IPS-18a (cell line): ENCODE data around the gene RYR1.

Experiments
- H3K27ac ChIP-seq: one replicate; pipeline ENCODE4 v1.5.1; 2013; ENCODE audit warnings: low read length
- H3K27me3 ChIP-seq: one replicate; pipeline ENCODE4 v1.6.1; 2013; ENCODE audit warnings: mild to moderate bottlenecking, low read length; ENCODE audit not compliant: control insufficient read depth, insufficient read depth
- H3K36me3 ChIP-seq: one replicate; pipeline ENCODE4 v1.6.1; 2013; ENCODE audit warnings: low read depth, low read length; ENCODE audit not compliant: control insufficient read depth
- H3K4me1 ChIP-seq: one replicate; pipeline ENCODE4 v1.6.1; 2013; ENCODE audit warnings: low read depth, low read length; ENCODE audit not compliant: control insufficient read depth
- H3K4me3 ChIP-seq: one replicate; pipeline ENCODE4 v1.5.1; 2013; ENCODE audit warnings: low read length
- H3K9ac ChIP-seq: one replicate; pipeline ENCODE4 v1.6.1; 2013; ENCODE audit warnings: mild to moderate bottlenecking, low read length, moderate library complexity
- H3K9me3 ChIP-seq: one replicate; pipeline ENCODE4 v1.6.1; 2013; ENCODE audit warnings: low read depth, low read length; ENCODE audit not compliant: control insufficient read depth

RYR1 gene

DNA sequence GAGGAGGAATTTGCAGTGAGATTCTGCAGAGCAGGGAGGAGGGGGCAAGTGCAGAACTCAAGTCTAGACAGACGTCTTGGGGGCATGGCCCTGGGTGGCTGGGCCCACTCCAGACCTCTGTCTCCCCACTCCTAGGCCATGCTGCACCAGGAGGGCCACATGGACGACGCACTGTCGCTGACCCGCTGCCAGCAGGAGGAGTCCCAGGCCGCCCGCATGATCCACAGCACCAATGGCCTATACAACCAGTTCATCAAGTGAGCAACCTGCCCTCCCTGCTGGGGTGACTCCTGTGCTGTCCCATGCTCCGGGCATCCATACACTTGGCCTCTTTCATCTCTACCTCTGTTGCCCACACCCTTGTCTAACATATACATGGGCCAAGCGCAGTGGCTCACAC, 18.1 kb downstream of the RYR1 start:
- H3K9ac ChIP-seq: no peak overlapping the region
- no peak overlapping the region for H3K27ac ChIP-seq
- no peaks in the 10 kb centered on the region for H3K27me3 ChIP-seq
- H3K4me1 ChIP-seq: no peaks in the 10 kb centered on the region
- no peaks in the 10 kb centered on the region for H3K9me3 ChIP-seq
- no peak overlapping the region for H3K4me3 ChIP-seq
- peaks cover 9% of the 10 kb centered on the region for H3K36me3 ChIP-seq

GRCh38 chr19:38452430-38453366, 19.2 kb downstream of the RYR1 start:
- no peaks in the 10 kb centered on the region for H3K4me1 ChIP-seq
- H3K36me3 ChIP-seq: peaks cover 17% of the 10 kb centered on the region
- H3K9ac ChIP-seq: no peak overlapping the region
- H3K9me3 ChIP-seq: no peaks in the 10 kb centered on the region
- H3K4me3 ChIP-seq: no peak overlapping the region
- H3K27me3 ChIP-seq: no peaks in the 10 kb centered on the region
- no peak overlapping the region for H3K27ac ChIP-seq

- Histone ChIP-seq H3K4me1 (no peaks in the 10 kb centered on the region), H3K36me3 (peaks cover 24% of the 10 kb centered on the region), H3K27ac (no peak overlapping the region), H3K27me3 (no peaks in the 10 kb centered on the region), H3K9me3 (no peaks in the 10 kb centered on the region), H3K9ac (no peak overlapping the region), H3K4me3 (no peak overlapping the region)
These were observed 20.1 kb downstream of the RYR1 start for GRCh38 chr19:38453596-38453995.

DNA sequence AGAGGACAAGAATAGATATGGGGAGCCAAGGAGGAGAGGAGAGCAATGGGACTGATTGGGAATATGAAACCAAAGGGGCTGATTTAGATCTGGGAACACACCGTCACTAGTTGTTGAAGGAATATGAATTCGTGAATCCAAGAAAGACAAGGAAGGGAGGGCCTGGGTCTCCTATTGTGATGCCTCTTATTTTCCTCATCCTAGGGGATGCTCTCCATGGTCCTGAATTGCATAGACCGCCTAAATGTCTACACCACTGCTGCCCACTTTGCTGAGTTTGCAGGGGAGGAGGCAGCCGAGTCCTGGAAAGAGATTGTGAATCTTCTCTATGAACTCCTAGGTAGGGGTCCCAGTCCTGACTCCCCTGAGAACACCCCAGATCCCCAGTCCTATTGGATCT, 21.5 kb downstream of the RYR1 start:
- no peak overlapping the region for H3K27ac ChIP-seq
- no peak overlapping the region for H3K9ac ChIP-seq
- no peak overlapping the region for H3K4me3 ChIP-seq
- H3K27me3 ChIP-seq: no peaks in the 10 kb centered on the region
- H3K9me3 ChIP-seq: no peaks in the 10 kb centered on the region
- no peaks in the 10 kb centered on the region for H3K4me1 ChIP-seq
- H3K36me3 ChIP-seq: peaks cover 37% of the 10 kb centered on the region

GRCh38 chr19:38457202-38457601, 23.7 kb downstream of the RYR1 start:
- H3K27ac ChIP-seq: no peak overlapping the region
- H3K4me3 ChIP-seq: no peak overlapping the region
- no peaks in the 10 kb centered on the region for H3K4me1 ChIP-seq
- peaks cover 45% of the 10 kb centered on the region for H3K36me3 ChIP-seq
- H3K27me3 ChIP-seq: no peaks in the 10 kb centered on the region
- H3K9ac ChIP-seq: no peak overlapping the region
- H3K9me3 ChIP-seq: no peaks in the 10 kb centered on the region

DNA sequence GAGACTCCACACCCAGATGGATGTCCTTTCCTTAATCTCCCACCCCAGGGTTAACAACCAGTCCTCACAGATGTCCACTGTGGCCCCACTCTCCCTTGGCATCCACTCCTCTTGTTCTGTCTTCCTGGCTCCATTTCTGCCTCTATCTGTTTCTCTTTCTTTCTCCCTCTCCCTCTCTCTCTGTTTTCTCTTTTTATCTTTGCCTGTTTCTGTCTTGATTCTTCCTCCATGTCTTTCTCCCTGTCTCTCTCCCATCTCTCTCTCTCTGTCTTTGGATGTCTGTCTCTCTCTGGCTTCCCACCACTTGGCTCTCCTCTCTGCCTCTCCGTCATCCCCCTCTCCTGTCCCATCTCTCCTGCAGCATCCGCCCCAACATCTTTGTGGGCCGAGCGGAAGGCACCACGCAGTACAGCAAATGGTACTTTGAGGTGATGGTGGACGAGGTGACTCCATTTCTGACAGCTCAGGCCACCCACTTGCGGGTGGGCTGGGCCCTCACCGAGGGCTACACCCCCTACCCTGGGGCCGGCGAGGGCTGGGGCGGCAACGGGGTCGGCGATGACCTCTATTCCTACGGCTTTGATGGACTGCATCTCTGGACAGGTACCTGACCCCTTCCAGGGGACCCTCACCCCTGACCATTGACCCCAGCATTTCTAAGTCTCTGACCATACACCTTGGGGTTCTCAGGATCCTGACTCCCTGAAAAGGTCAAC, 24.4 kb downstream of the RYR1 start:
- no peak overlapping the region for H3K9ac ChIP-seq
- peaks cover 48% of the 10 kb centered on the region for H3K36me3 ChIP-seq
- no peaks in the 10 kb centered on the region for H3K9me3 ChIP-seq
- no peaks in the 10 kb centered on the region for H3K4me1 ChIP-seq
- H3K27ac ChIP-seq: no peak overlapping the region
- no peak overlapping the region for H3K4me3 ChIP-seq
- no peaks in the 10 kb centered on the region for H3K27me3 ChIP-seq

- H3K36me3 ChIP-seq: peaks cover 48% of the 10 kb centered on the region
- no peak overlapping the region for H3K9ac ChIP-seq
- H3K4me3 ChIP-seq: no peak overlapping the region
- no peaks in the 10 kb centered on the region for H3K4me1 ChIP-seq
- no peaks in the 10 kb centered on the region for H3K27me3 ChIP-seq
- no peaks in the 10 kb centered on the region for H3K9me3 ChIP-seq
- no peak overlapping the region for H3K27ac ChIP-seq
These were observed 25.5 kb downstream of the RYR1 start for GRCh38 chr19:38458991-38459390.

GRCh38 chr19:38463365-38463764, 29.9 kb downstream of the RYR1 start:
- no peak overlapping the region for H3K27ac ChIP-seq
- no peaks in the 10 kb centered on the region for H3K4me1 ChIP-seq
- H3K9me3 ChIP-seq: no peaks in the 10 kb centered on the region
- H3K27me3 ChIP-seq: no peaks in the 10 kb centered on the region
- H3K9ac ChIP-seq: no peak overlapping the region
- peaks cover 45% of the 10 kb centered on the region for H3K36me3 ChIP-seq
- H3K4me3 ChIP-seq: no peak overlapping the region

GRCh38 chr19:38464421-38465082, 31.1 kb downstream of the RYR1 start:
- H3K9me3 ChIP-seq: no peaks in the 10 kb centered on the region
- no peak overlapping the region for H3K27ac ChIP-seq
- peaks cover 47% of the 10 kb centered on the region for H3K36me3 ChIP-seq
- H3K4me1 ChIP-seq: no peaks in the 10 kb centered on the region
- H3K4me3 ChIP-seq: no peak overlapping the region
- H3K27me3 ChIP-seq: no peaks in the 10 kb centered on the region
- H3K9ac ChIP-seq: no peak overlapping the region

DNA sequence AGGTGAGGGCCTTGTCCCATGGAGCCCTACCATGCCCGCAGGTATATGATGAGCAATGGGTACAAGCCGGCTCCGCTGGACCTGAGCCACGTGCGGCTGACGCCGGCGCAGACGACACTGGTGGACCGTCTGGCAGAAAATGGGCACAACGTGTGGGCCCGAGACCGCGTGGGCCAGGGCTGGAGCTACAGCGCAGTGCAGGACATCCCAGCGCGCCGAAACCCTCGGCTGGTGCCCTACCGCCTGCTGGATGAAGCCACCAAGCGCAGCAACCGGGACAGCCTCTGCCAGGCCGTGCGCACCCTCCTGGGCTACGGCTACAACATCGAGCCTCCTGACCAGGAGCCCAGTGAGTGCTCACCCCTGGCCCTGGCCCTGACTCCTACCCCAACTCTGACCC, 32.6 kb downstream of the RYR1 start:
- Histone ChIP-seq H3K9ac (no peak overlapping the region), H3K4me3 (no peak overlapping the region), H3K36me3 (peaks cover 49% of the 10 kb centered on the region), H3K27me3 (no peaks in the 10 kb centered on the region), H3K27ac (no peak overlapping the region), H3K4me1 (no peaks in the 10 kb centered on the region), H3K9me3 (no peaks in the 10 kb centered on the region)
